Fibroblast of lung (primary cell): ENCODE measurements around the gene CTNND1. TPM values are rescaled to one million over a fixed set of nuclear protein-coding genes. Genes with fewer than 3 reads are reported as not detected.

ENCODE experiments used
- DNase-seq, 2 donors: peaks; one replicate each; pipeline versions ENCODE4 v3.0.0 to v3.0.0-alpha.2; 2010; ENCODE audit warnings: low read depth in 2 of 2
- H2AFZ ChIP-seq: 2 replicates; pipeline ENCODE4 v1.5.1; 2012; ENCODE audit warnings: low read length, control low read depth, inconsistent platforms
- H3K27ac ChIP-seq: 2 replicates; pipeline ENCODE4 v1.5.1; 2011; ENCODE audit warnings: low read length, control low read depth; ENCODE audit not compliant: insufficient read depth
- H3K27me3 ChIP-seq: 2 replicates; pipeline ENCODE4 v1.5.1; 2011; ENCODE audit warnings: mild to moderate bottlenecking, low read length; ENCODE audit not compliant: control insufficient read depth, insufficient read depth
- H3K36me3 ChIP-seq: 2 replicates; pipeline ENCODE4 v1.5.1; 2011; ENCODE audit warnings: low read length; ENCODE audit not compliant: control insufficient read depth, insufficient read depth
- H3K4me1 ChIP-seq: 2 replicates; pipeline ENCODE4 v1.5.1; 2011; ENCODE audit warnings: low read length; ENCODE audit not compliant: control insufficient read depth, insufficient read depth; ENCODE audit errors: extremely low read depth
- H3K4me2 ChIP-seq: 2 replicates; pipeline ENCODE4 v1.5.1; 2011; ENCODE audit warnings: low read length, control low read depth; ENCODE audit not compliant: insufficient read depth; ENCODE audit errors: extremely low read depth
- H3K4me3 ChIP-seq, 4 experiments: fragments of 200-600 bp in 1 of 4; sonication (generic) in 1 of 4; replicated peaks in 1 of 4; 2 replicates each; pipeline ENCODE4 v1.5.1; 2011 to 2016; ENCODE audit warnings: low read length in 4 of 4, low read depth in 3 of 4, mild to moderate bottlenecking in 3 of 4, control low read depth in 2 of 4, inconsistent platforms in 1 of 4, mixed read lengths in 1 of 4; ENCODE audit not compliant: insufficient read depth in 1 of 4; ENCODE audit errors: control extremely low read depth in 1 of 4
- H3K79me2 ChIP-seq: 2 replicates; pipeline ENCODE4 v1.5.1; 2012; ENCODE audit warnings: mild to moderate bottlenecking, low read length, inconsistent platforms; ENCODE audit not compliant: control insufficient read depth, insufficient read depth
- H3K9ac ChIP-seq: 2 replicates; pipeline ENCODE4 v1.5.1; 2011; ENCODE audit warnings: mild to moderate bottlenecking, low read length, control low read depth; ENCODE audit not compliant: insufficient read depth
- H3K9me3 ChIP-seq: 2 replicates; pipeline ENCODE4 v1.5.1; 2012; ENCODE audit warnings: low read depth, low read length; ENCODE audit not compliant: control insufficient read depth, insufficient read depth
- H4K20me1 ChIP-seq: 2 replicates; pipeline ENCODE4 v1.5.1; 2011; ENCODE audit warnings: low read length; ENCODE audit not compliant: control insufficient read depth, insufficient read depth; ENCODE audit errors: extremely low read depth
- CTCF ChIP-seq, 2 donors: IDR thresholded peaks in 1 of 2; conservative IDR thresholded peaks in 1 of 2; 1 replicate in 1 of 2; 2 replicates in 1 of 2; pipeline ENCODE4 v1.5.1; 2011 to 2012; ENCODE audit warnings: low read length in 2 of 2, control low read depth in 1 of 2, inconsistent platforms in 1 of 2, low read depth in 1 of 2, mild to moderate bottlenecking in 1 of 2
- EZH2 ChIP-seq: IDR thresholded peaks from 2 replicates; pipeline ENCODE4 v1.5.1; 2012; ENCODE audit warnings: low read length, control low read depth, mild to moderate bottlenecking; ENCODE audit errors: missing control alignments
- polyA plus RNA-seq, 2 donors: library from polyadenylated mRNA; depleted of rRNA in 1 of 2; stranded (reverse) in 1 of 2; unstranded in 1 of 2; fragments of >200 nt; gene quantifications; 2 replicates each; pipeline ENCODE4 v1.2.1, GENCODE V29; 2011 to 2012; ENCODE audit warnings: missing spikeins in 1 of 2
- total RNA-seq: library from RNA; depleted of rRNA; stranded (reverse); fragments of >200 nt; gene quantifications from 2 replicates; pipeline ENCODE4 v1.2.1, GENCODE V29; 2014

Gene CTNND1
- total and polyA plus RNA-seq, 2 donors (not counting 1 experiment from before 2014, with no cell fraction given): 103 to 190 TPM

GRCh38 chr11:57818812-57819211 is 57.2 kb downstream of the CTNND1 start:
- Histone ChIP-seq H3K79me2 (no peaks in the 10 kb centered on the region), H3K9ac (no peak overlapping the region), H3K4me2 (no peak overlapping the region), H3K27ac (no peak overlapping the region), H3K9me3 (no peaks in the 10 kb centered on the region), H3K4me3 (no peak overlapping the region), H4K20me1 (no peaks in the 10 kb centered on the region), H3K27me3 (no peaks in the 10 kb centered on the region), H3K36me3 (peaks cover 3% of the 10 kb centered on the region), H3K4me1 (no peaks in the 10 kb centered on the region), H2AFZ (no peak overlapping the region)
- TF ChIP-seq CTCF (conservative IDR thresholded peaks at IDR 0.05 in 1 of 2, IDR thresholded peaks at IDR 0.05 in 1 of 2; ENCODE audit: low read depth in 1 of 2, low read length in 2 of 2): no peak
- TF ChIP-seq EZH2: no peak
- DNase-seq: no peak

GRCh38 chr11:57819252-57819979 is 57.8 kb downstream of the CTNND1 start:
- no peaks in the 10 kb centered on the region for H3K27me3 ChIP-seq
- no peaks in the 10 kb centered on the region for H3K4me1 ChIP-seq
- no peaks in the 10 kb centered on the region for H3K9me3 ChIP-seq
- no peak overlapping the region for H3K4me3 ChIP-seq
- no peak for DNase-seq
- no peak overlapping the region for H3K9ac ChIP-seq
- TF ChIP-seq CTCF (conservative IDR thresholded peaks at IDR 0.05 in 1 of 2, IDR thresholded peaks at IDR 0.05 in 1 of 2; ENCODE audit: low read depth in 1 of 2, low read length in 2 of 2) (no peak), EZH2 (no peak)
- no peak overlapping the region for H3K27ac ChIP-seq
- peaks cover 3% of the 10 kb centered on the region for H3K36me3 ChIP-seq
- no peak overlapping the region for H3K4me2 ChIP-seq
- H4K20me1 ChIP-seq: no peaks in the 10 kb centered on the region
- no peak overlapping the region for H2AFZ ChIP-seq
- no peaks in the 10 kb centered on the region for H3K79me2 ChIP-seq

GRCh38 chr11:57823859-57824258 is 62.3 kb downstream of the CTNND1 start:
- no peaks in the 10 kb centered on the region for H4K20me1 ChIP-seq
- H3K4me2 ChIP-seq: no peak overlapping the region
- no peaks in the 10 kb centered on the region for H3K27me3 ChIP-seq
- no peak for DNase-seq
- no peaks in the 10 kb centered on the region for H3K36me3 ChIP-seq
- no peaks in the 10 kb centered on the region for H3K9me3 ChIP-seq
- H3K4me1 ChIP-seq: no peaks in the 10 kb centered on the region
- TF ChIP-seq CTCF (conservative IDR thresholded peaks at IDR 0.05 in 1 of 2, IDR thresholded peaks at IDR 0.05 in 1 of 2; ENCODE audit: low read depth in 1 of 2, low read length in 2 of 2) (no peak), EZH2 (no peak)
- no peaks in the 10 kb centered on the region for H3K79me2 ChIP-seq
- H2AFZ ChIP-seq: no peak overlapping the region
- H3K27ac ChIP-seq: no peak overlapping the region
- no peak overlapping the region for H3K9ac ChIP-seq
- no peak overlapping the region for H3K4me3 ChIP-seq
